ENCODE data around the gene ZDHHC19.
"Not testable (repeated sequence)": the region's sequence is repeated elsewhere in the genome, so short reads cannot be mapped to it uniquely, and the experiment has no call there.

ZDHHC19 gene

GRCh38 chr3:196177567-196177966 is 33.6 kb downstream of the ZDHHC19 start:
- no peak for DNase-seq

GRCh38 chr3:196175722-196176121 is 35.5 kb downstream of the ZDHHC19 start:
- DNase-seq = no peak

GRCh38 chr3:196175116-196175625 is 36.0 kb downstream of the ZDHHC19 start:
- DNase-seq = no peak

- DNase-seq = no peak
These were observed 36.5 kb downstream of the ZDHHC19 start for GRCh38 chr3:196174652-196175051.

- DNase-seq = not testable (repeated sequence)
These were observed 40.9 kb downstream of the ZDHHC19 start for GRCh38 chr3:196170296-196170695.

GRCh38 chr3:196169836-196170240 is 41.4 kb downstream of the ZDHHC19 start:
- DNase-seq = no peak

GRCh38 chr3:196168808-196169391 is 42.3 kb downstream of the ZDHHC19 start:
- no peak for DNase-seq

- no peak for DNase-seq
These were observed 44.5 kb downstream of the ZDHHC19 start for GRCh38 chr3:196166741-196167140.

- no peak for DNase-seq
These were observed 45.4 kb downstream of the ZDHHC19 start for GRCh38 chr3:196165850-196166249.

GRCh38 chr3:196165006-196165575 is 46.1 kb downstream of the ZDHHC19 start:
- not testable (repeated sequence) for DNase-seq

- DNase-seq = no peak
These were observed 46.6 kb downstream of the ZDHHC19 start for GRCh38 chr3:196164576-196164975.

GRCh38 chr3:196163666-196164493 is 47.3 kb downstream of the ZDHHC19 start:
- no peak for DNase-seq

GRCh38 chr3:196163212-196163611 is 48.0 kb downstream of the ZDHHC19 start:
- no peak for DNase-seq

- no peak for DNase-seq
These were observed 48.5 kb downstream of the ZDHHC19 start for GRCh38 chr3:196162679-196163078.

- DNase-seq = peak; percentile 45
These were observed 51.0 kb downstream of the ZDHHC19 start for GRCh38 chr3:196159952-196160804.

- DNase-seq = no peak
These were observed 51.7 kb downstream of the ZDHHC19 start for GRCh38 chr3:196159526-196159925.

GRCh38 chr3:196156160-196156559 is 55.0 kb downstream of the ZDHHC19 start:
- no peak for DNase-seq

GRCh38 chr3:196150481-196150880 is 60.7 kb downstream of the ZDHHC19 start:
- DNase-seq = no peak

- no peak for DNase-seq
These were observed 61.3 kb downstream of the ZDHHC19 start for GRCh38 chr3:196149831-196150301.

GRCh38 chr3:196149375-196149774 is 61.8 kb downstream of the ZDHHC19 start:
- no peak for DNase-seq
